Tibial nerve (tissue), 4 donors: ENCODE data around the gene SLC17A8. TPM values are rescaled to one million over a fixed set of nuclear protein-coding genes. Genes with fewer than 3 reads are reported as not detected.
"Not testable (repeated sequence)": the region's sequence is repeated elsewhere in the genome, so short reads cannot be mapped to it uniquely, and the experiment has no call there.

ENCODE experiments used
- DNase-seq, 2 donors: peaks; one replicate each; pipeline ENCODE4 v3.0.0-alpha.2; 2019; ENCODE audit warnings: low spot score in 2 of 2
- H3K27ac ChIP-seq, 4 donors: fragments of 200-600 bp; sonication (generic) in 3 of 4; one replicate each; pipeline ENCODE4 v1.5.1; 2017 to 2019; ENCODE audit warnings: mild to moderate bottlenecking in 1 of 4
- H3K27me3 ChIP-seq, 2 donors: fragments of 200-600 bp; sonication (generic) in 1 of 2; one replicate each; pipeline versions ENCODE4 v1.5.1 to v1.6.0; 2017 to 2019
- H3K36me3 ChIP-seq, 3 donors: fragments of 200-600 bp; sonication (generic); one replicate each; pipeline ENCODE4 v1.5.1; 2018 to 2019
- H3K4me1 ChIP-seq, 4 donors: fragments of 200-600 bp; sonication (generic) in 3 of 4; one replicate each; pipeline ENCODE4 v1.5.1; 2017 to 2019
- H3K4me3 ChIP-seq, 4 donors: fragments of 200-600 bp; sonication (generic) in 3 of 4; one replicate each; pipeline ENCODE4 v1.5.1; 2017 to 2019; ENCODE audit warnings: mild to moderate bottlenecking in 1 of 4, moderate library complexity in 1 of 4
- H3K9me3 ChIP-seq, 4 donors: fragments of 200-600 bp; sonication (generic) in 3 of 4; one replicate each; pipeline ENCODE4 v1.5.1; 2017 to 2019
- EP300 ChIP-seq, 2 donors: sonication (generic); formaldehyde crosslinking; IDR thresholded peaks; one replicate each; pipeline ENCODE4 v1.6.1; 2017; ENCODE audit warnings: antibody characterized with exemption in 2 of 2, mild to moderate bottlenecking in 1 of 2
- POLR2A ChIP-seq, 2 donors: fragments of 450-650 bp; IDR thresholded peaks; one replicate each; pipeline ENCODE4 v1.6.1; 2017; ENCODE audit warnings: antibody characterized with exemption in 2 of 2, mild to moderate bottlenecking in 2 of 2, moderate library complexity in 2 of 2
- WGBS, 2 donors: methylation state at CpG; one replicate each; pipeline ENCODE4 v1.1.5; 2018; 5-methylcytosine and 5-hydroxymethylcytosine counted together
- total RNA-seq, 4 donors: library from RNA; depleted of rRNA; stranded (reverse); fragments of >200 nt; gene quantifications; one replicate each; pipeline ENCODE4 v1.1.0, GENCODE V29; 2016
- TF ChIP-seq, protein P1 (sequence below), 5 experiments: fragments of 200-600 bp in 3 of 5; fragments of 450-650 bp in 2 of 5; sonication (generic) in 3 of 5; IDR thresholded peaks; one replicate each; pipeline ENCODE4 v1.5.1; 2016 to 2019; ENCODE audit warnings: antibody characterized with exemption in 5 of 5, mild to moderate bottlenecking in 3 of 5, moderate library complexity in 2 of 5

Gene SLC17A8
- total RNA-seq, 4 donors from 2014 or later: not detected

DNA sequence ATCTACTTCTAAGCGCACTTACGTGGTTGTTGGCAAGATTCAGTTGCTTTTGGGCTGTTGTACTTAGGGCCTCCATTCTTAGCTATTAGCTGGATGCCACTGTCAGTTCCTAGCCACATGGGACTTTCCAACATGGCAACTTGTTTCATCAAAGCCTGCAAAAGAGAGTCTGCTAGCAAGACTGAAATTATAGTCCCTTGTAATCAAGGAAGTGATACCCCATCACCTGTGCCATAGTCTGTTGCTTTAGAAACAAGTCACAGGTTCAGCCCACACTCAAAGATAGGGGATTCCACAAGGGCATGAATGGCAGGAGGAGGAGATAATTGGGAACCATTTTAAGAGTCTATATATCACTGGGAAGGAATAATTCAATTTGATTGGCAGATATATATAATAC lies 27.1 kb upstream of the SLC17A8 start:
- Histone ChIP-seq H3K36me3 (peaks cover 0 to 60% (median 0%) of the 10 kb centered on the region in 3 donors), H3K4me3 (no peak overlapping the region)
- 91 to 97% methylated on average over 2 of the region's 2 CpGs for WGBS, 2 donors

DNA sequence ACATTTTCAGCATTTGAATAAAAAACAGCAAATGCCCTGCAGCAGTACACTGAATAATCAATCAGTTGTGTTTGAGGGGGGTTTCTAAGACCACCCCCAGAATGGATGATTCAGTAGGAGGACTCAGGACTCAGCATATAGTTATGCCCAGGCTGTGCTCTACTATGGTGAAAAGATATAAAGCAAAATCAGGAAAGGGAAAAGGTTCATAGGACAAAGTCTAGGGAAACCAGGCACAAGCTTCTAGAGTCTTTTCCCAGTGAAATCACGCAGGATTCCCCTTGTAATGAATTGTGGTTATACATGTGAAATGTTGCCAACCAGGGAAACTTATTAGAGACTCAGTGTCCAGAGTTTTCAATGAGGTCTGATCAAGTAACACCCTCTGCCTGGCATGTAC lies 25.0 kb upstream of the SLC17A8 start:
- no peak for TF ChIP-seq POLR2A (IDR thresholded peaks at IDR 0.05)
- Histone ChIP-seq H3K27me3 (no peaks in the 10 kb centered on the region), H3K9me3 (no peaks in the 10 kb centered on the region), H3K4me1 (peaks cover 0 to 9% (median 0%) of the 10 kb centered on the region in 4 donors), H3K27ac (no peak overlapping the region), H3K36me3 (peaks cover 0 to 69% (median 0%) of the 10 kb centered on the region in 3 donors), H3K4me3 (no peak overlapping the region)
- no peak for DNase-seq
- 65 to 66% methylated on average over 1 of the region's 1 CpG for WGBS, 2 donors

More for the DNA sequence above, 27.1 kb upstream of the SLC17A8 start:
- Histone ChIP-seq H3K27me3 (no peaks in the 10 kb centered on the region), H3K27ac (no peak overlapping the region), H3K4me1 (peaks cover 0 to 9% (median 0%) of the 10 kb centered on the region in 4 donors), H3K9me3 (no peaks in the 10 kb centered on the region)
- TF ChIP-seq EP300 (IDR thresholded peaks at IDR 0.05): no peak
- TF ChIP-seq POLR2A (IDR thresholded peaks at IDR 0.05): no peak
- TF ChIP-seq, protein P1, sequence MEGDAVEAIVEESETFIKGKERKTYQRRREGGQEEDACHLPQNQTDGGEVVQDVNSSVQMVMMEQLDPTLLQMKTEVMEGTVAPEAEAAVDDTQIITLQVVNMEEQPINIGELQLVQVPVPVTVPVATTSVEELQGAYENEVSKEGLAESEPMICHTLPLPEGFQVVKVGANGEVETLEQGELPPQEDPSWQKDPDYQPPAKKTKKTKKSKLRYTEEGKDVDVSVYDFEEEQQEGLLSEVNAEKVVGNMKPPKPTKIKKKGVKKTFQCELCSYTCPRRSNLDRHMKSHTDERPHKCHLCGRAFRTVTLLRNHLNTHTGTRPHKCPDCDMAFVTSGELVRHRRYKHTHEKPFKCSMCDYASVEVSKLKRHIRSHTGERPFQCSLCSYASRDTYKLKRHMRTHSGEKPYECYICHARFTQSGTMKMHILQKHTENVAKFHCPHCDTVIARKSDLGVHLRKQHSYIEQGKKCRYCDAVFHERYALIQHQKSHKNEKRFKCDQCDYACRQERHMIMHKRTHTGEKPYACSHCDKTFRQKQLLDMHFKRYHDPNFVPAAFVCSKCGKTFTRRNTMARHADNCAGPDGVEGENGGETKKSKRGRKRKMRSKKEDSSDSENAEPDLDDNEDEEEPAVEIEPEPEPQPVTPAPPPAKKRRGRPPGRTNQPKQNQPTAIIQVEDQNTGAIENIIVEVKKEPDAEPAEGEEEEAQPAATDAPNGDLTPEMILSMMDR (IDR thresholded peaks at IDR 0.05): no peak
- DNase-seq: no peak

DNA sequence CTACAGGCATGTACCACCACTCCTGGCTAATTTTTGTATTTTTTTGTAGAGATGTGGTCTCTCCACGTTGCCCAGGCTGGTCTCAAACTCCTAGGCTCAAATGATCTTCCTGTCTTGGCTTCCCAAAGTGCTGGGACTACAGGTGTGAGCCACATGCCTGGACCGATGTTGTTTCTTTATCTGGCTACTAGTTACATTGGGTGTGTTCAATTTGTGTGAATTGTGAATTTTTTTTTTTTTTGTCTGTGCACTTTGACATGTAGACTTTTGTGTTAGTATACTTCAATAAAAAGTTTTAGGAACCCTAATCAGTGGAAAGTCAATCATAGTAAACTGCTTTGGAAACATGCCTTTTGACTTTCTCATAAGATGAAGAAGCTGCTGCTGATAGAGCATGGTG lies 24.0 kb upstream of the SLC17A8 start:
- Histone ChIP-seq H3K27ac (no peak overlapping the region), H3K9me3 (no peaks in the 10 kb centered on the region), H3K27me3 (no peaks in the 10 kb centered on the region), H3K4me3 (no peak overlapping the region), H3K36me3 (peaks cover 0 to 70% (median 0%) of the 10 kb centered on the region in 3 donors), H3K4me1 (peaks cover 0 to 9% (median 0%) of the 10 kb centered on the region in 4 donors)
- 93 to 94% methylated on average over 2 of the region's 2 CpGs for WGBS, 2 donors
- DNase-seq: no peak
- TF ChIP-seq POLR2A (IDR thresholded peaks at IDR 0.05) (no peak), EP300 (IDR thresholded peaks at IDR 0.05) (no peak)
- TF ChIP-seq, protein P1 (IDR thresholded peaks at IDR 0.05): no peak

DNA sequence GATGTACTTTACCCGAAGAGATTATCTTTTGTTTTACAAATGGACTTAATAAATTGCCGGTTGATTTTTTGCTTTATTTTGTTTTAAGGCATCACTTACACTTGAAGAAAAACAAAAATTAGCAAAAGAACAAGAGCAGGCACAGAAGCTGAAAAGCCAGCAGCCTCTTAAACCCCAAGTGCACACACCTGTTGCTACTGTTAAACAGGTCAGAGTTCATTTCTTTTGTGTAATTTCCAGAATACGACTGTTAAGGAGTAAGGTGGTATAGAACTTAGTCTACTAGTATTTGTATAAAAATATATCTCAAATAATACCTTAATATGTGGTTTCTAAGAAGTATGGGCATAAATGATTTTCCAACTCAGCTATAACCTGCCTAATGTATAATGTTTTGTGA lies 19.6 kb upstream of the SLC17A8 start:
- H3K36me3 ChIP-seq: peaks cover 0 to 58% (median 2%) of the 10 kb centered on the region in 3 donors
- H3K4me1 ChIP-seq: peaks cover 0 to 1% (median 0%) of the 10 kb centered on the region in 4 donors
- H3K4me3 ChIP-seq: no peak overlapping the region
- no peaks in the 10 kb centered on the region for H3K9me3 ChIP-seq
- TF ChIP-seq, protein P1 (IDR thresholded peaks at IDR 0.05): no peak
- no peak for TF ChIP-seq POLR2A (IDR thresholded peaks at IDR 0.05)
- no peak for TF ChIP-seq EP300 (IDR thresholded peaks at IDR 0.05)
- DNase-seq: no peak
- 76 to 87% methylated on average over 3 of the region's 3 CpGs for WGBS, 2 donors
- H3K27me3 ChIP-seq: no peaks in the 10 kb centered on the region
- no peak overlapping the region for H3K27ac ChIP-seq

DNA sequence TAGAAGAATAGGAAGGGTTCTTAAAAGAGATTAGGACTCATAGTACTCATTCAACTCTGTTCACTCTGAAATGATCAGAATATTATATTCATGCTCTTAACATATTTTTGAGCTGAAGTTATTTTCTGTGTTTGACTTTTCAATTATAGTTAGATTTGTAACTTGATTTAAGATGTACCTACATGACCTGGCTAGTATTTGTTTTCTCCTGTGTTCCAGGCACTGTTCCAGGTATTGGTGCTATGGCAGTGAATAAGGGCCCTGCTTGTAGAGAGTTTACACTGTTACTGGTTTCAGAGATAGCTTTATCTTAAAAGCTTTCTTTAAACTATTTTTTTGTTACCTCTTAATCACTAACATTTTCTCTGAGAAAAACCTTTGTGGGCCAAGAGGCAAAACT lies 19.1 kb upstream of the SLC17A8 start:
- no peak for DNase-seq
- Histone ChIP-seq H3K4me1 (no peaks in the 10 kb centered on the region), H3K4me3 (no peak overlapping the region), H3K9me3 (no peaks in the 10 kb centered on the region), H3K36me3 (peaks cover 0 to 58% (median 2%) of the 10 kb centered on the region in 3 donors), H3K27ac (no peak overlapping the region), H3K27me3 (no peaks in the 10 kb centered on the region)
- no peak for TF ChIP-seq EP300 (IDR thresholded peaks at IDR 0.05)
- no peak for TF ChIP-seq POLR2A (IDR thresholded peaks at IDR 0.05)
- TF ChIP-seq, protein P1 (IDR thresholded peaks at IDR 0.05): no peak

DNA sequence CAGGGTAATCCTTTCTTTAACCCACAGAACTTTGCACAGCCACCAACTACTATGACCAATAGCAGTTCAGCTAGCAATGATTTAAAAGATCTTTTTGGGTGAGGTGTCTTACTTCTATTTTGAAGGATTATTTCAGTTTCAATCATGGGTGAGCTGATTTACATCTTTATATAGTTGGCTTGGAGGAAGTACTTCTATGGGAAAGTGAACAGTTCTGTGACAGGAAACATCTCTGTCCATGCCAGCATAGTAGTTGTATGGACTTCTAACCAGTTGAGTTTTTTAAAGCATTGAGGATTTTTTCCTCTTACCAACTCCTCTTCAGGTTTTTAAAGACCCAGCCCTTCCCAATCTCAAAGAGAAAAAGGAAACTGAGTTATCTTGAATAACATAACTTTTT lies 17.8 kb upstream of the SLC17A8 start:
- Histone ChIP-seq H3K27ac (no peak overlapping the region), H3K4me1 (no peaks in the 10 kb centered on the region), H3K4me3 (no peak overlapping the region), H3K27me3 (no peaks in the 10 kb centered on the region), H3K9me3 (no peaks in the 10 kb centered on the region), H3K36me3 (peaks cover 0 to 55% (median 2%) of the 10 kb centered on the region in 3 donors)
- DNase-seq: no peak
- no peak for TF ChIP-seq POLR2A (IDR thresholded peaks at IDR 0.05)
- TF ChIP-seq, protein P1 (IDR thresholded peaks at IDR 0.05): no peak
- TF ChIP-seq EP300 (IDR thresholded peaks at IDR 0.05): no peak

DNA sequence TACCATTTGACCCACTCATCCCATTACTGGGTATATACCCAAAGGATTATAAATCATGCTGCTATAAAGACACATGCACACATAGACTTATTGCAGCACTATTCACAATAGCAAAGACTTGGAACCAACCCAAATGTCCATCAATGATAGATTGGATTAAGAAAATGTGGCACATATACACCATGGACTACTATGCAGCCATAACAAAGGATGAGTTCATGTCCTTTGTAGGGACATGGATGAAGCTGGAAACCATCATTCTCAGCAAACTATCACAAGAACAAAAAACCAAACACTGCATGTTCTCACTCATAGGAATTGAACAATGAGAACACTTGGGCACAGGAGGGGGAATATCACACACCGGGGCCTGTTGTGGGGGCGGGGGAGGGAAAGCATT lies 14.0 kb upstream of the SLC17A8 start:
- H3K27me3 ChIP-seq, H3K4me3 ChIP-seq, H3K27ac ChIP-seq, H3K9me3 ChIP-seq, H3K4me1 ChIP-seq, DNase-seq: not testable (repeated sequence)
- H3K36me3 ChIP-seq: peaks cover 0 to 27% (median 2%) of the 10 kb centered on the region in 3 donors
- 90 to 100% methylated on average over 2 of the region's 2 CpGs for WGBS, 2 donors

DNA sequence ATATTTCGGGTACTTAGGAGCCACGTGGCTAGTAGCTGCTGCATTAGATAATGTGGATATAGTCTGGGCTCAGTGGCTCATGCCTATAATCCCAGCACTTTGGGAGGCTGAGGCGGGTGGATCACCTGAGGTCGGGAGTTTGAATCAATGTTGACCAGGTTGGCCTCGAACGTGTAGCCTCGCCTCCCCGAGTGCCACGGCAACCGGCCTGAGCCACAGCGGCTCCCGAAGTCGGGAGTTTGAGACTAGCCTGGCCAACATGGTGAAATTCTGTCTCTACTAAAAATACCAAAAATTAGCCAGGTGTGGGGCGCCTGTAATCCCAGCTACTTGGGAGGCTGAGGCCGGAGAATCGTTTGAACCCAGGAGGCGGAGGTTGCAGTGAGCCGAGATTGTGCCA lies 12.5 kb upstream of the SLC17A8 start:
- peaks cover 0 to 15% (median 0%) of the 10 kb centered on the region in 3 donors for H3K36me3 ChIP-seq
- WGBS, 2 donors: 92% methylated on average over 18 of the region's 18 CpGs
- H3K4me3 ChIP-seq, H3K9me3 ChIP-seq, H3K4me1 ChIP-seq, H3K27me3 ChIP-seq, DNase-seq, H3K27ac ChIP-seq: not testable (repeated sequence)
